22Rv1 (cell line): ENCODE data around the gene PRELID2.
"Not testable (repeated sequence)": the region's sequence is repeated elsewhere in the genome, so short reads cannot be mapped to it uniquely, and the experiment has no call there.

Experiments
- H3K27ac ChIP-seq: fragments of 450-650 bp; 2 replicates; pipeline ENCODE4 v1.5.1; 2017
- CTCF ChIP-seq: fragments of 450-650 bp; IDR thresholded peaks from 2 replicates; pipeline ENCODE4 v1.5.1; 2017; ENCODE audit warnings: mild to moderate bottlenecking
- ZFX ChIP-seq: fragments of 450-650 bp; IDR thresholded peaks from 2 replicates; pipeline ENCODE4 v1.6.1; 2017; ENCODE audit warnings: antibody characterized with exemption, borderline replicate concordance

The PRELID2 gene

GRCh38 chr5:145840458-145841132 is 5.5 kb upstream of the PRELID2 start:
- no peak for TF ChIP-seq ZFX
- no peak for TF ChIP-seq CTCF
- H3K27ac ChIP-seq: no peak overlapping the region

DNA sequence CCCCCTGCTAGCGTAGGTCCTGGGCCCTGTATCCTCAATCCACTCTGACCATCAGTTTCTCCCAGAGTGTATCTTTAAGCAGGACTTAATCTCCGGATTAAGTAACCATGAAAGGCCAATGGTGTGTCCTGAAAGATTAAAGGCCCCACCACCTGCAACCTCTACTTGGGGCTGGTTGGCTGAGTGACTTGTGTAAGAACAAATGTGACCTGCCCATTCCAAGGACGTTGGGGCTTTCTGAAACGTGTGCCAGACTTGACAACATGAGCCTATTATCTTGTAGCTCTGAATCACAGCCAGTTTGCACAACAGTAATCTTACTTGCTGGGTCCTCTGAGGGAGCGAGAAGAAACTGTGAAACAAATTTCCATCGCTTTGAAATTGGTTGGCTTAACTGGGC is 3.1 kb upstream of the PRELID2 start:
- no peak for TF ChIP-seq ZFX
- no peak for TF ChIP-seq CTCF
- H3K27ac ChIP-seq: no peak overlapping the region

GRCh38 chr5:145836241-145836640 is 1.1 kb upstream of the PRELID2 start:
- H3K27ac ChIP-seq: not testable (repeated sequence)

GRCh38 chr5:145835848-145836239 is 702 bp upstream of the PRELID2 start:
- H3K27ac ChIP-seq: peak overlapping the region; percentile 52; the same call in 1 of the 2 replicates
- TF ChIP-seq ZFX (no peak), CTCF (no peak)

DNA sequence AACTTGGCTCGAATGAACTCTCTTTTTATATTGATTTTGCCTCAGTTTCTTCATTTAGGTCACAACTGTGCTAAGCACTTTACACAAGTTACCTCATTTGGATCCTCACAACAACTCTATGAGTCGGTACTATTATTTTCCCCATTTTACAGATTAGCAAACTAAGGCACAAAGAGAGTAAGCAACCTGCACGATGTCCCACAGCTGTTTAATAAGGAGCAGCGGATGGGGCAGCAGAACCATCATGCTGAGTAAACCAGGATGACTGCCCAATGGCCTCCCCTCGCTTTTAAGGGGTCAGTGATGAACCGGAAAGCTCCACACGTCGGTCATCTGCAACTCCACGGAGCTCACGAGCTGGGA is 607 bp downstream of the PRELID2 start:
- TF ChIP-seq CTCF (no peak), ZFX (no peak)
- H3K27ac ChIP-seq: no peak overlapping the region

GRCh38 chr5:145833631-145834200 is 1.4 kb downstream of the PRELID2 start:
- TF ChIP-seq CTCF: no peak
- no peak for TF ChIP-seq ZFX
- no peak overlapping the region for H3K27ac ChIP-seq

DNA sequence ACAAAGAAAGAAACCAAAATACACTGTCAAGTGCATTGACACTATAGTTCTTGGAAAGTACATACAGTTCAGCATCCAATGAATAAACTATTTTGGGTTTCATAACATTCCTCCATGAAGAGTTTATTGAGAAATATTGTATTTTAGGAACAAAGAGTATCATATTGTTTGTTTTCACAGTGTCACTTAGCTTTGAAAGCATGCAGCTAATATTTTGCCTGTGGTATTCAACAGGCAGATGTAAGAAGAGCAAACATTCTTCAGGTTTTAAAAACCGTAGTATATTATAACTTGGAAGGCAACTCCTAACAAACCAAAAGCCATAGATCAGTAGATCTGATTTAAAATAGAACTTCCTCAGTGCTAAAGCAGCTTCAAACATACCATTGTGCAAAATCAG is 4.5 kb downstream of the PRELID2 start:
- TF ChIP-seq CTCF (no peak), ZFX (no peak)
- no peak overlapping the region for H3K27ac ChIP-seq
